Lower lobe of right lung (tissue), 2 donors: ENCODE measurements around the gene TIRAP. TPM values are rescaled to one million over a fixed set of nuclear protein-coding genes. Genes with fewer than 3 reads are reported as not detected.

Experiments used
- ATAC-seq, 2 donors: fragments of 200-7000 bp; cut with Tn5 transposase; one replicate each; pipeline ENCODE4 v1.9.1; 2020 to 2022; ENCODE audit warnings: mild to moderate bottlenecking in 2 of 2, moderate library complexity in 2 of 2
- DNase-seq: peaks from one replicate; pipeline ENCODE4 v3.0.0-alpha.2; 2020
- H3K27ac ChIP-seq: fragments of 200-600 bp; one replicate; pipeline ENCODE4 v1.8.0; 2022
- H3K27me3 ChIP-seq: fragments of 200-600 bp; one replicate; pipeline ENCODE4 v1.8.0; 2022; ENCODE audit warnings: low read depth
- H3K36me3 ChIP-seq: fragments of 200-600 bp; one replicate; pipeline ENCODE4 v1.8.0; 2022; ENCODE audit warnings: mild to moderate bottlenecking
- H3K4me1 ChIP-seq: fragments of 200-600 bp; one replicate; pipeline ENCODE4 v1.8.0; 2022
- H3K4me3 ChIP-seq: fragments of 200-600 bp; one replicate; pipeline ENCODE4 v1.8.0; 2022; ENCODE audit warnings: mild to moderate bottlenecking
- H3K9me3 ChIP-seq: fragments of 200-600 bp; one replicate; pipeline ENCODE4 v1.8.0; 2022
- intact Hi-C: fragments of 100-400 bp; cut with DNase I; formaldehyde crosslinking; loops from one replicate; pipeline ENCODE4 v1.11.0; 2022
- total RNA-seq: library from RNA; stranded (reverse); fragmentation: NEBNext Ultra II Directional; extraction: Animal tissue kit (Norgen Biotek cat#: 25700); gene quantifications from one replicate; pipeline ENCODE4 v1.2.1, GENCODE V29; 2021
- TF ChIP-seq, protein P1 (sequence below): fragments of 200-600 bp; IDR thresholded peaks from one replicate; pipeline ENCODE4 v1.8.0; 2022; ENCODE audit warnings: antibody characterized with exemption, mild to moderate bottlenecking
- donor health status: DM: no; HTN: yes; CAD: no; lungs with severe emphysema.

TIRAP gene
- total RNA-seq, 1 donor from 2014 or later: 15.2 TPM

DNA sequence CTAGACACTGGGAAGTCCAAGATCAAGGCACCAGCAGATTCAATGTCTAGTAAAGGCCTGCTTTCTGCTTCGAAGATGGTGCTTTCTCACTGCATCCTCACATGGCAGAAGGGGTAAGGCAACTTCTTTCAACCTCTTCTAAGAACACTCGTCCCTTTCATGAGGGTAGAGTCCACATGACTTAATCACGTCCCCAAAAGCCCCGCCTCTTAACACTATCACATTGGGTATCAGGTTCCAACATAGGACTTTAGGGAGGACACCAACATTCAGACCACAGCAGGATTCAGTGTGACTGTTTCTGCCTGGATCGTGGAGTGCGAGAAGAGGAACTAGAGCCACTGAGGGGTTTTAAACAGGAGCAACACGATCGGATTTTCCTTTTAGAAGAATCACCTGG is 3.7 kb upstream of the TIRAP start:
- no peak for ATAC-seq
- Histone ChIP-seq H3K27ac (no peak overlapping the region), H3K4me3 (no peak overlapping the region), H3K36me3 (peaks cover 40% of the 10 kb centered on the region), H3K27me3 (no peaks in the 10 kb centered on the region), H3K4me1 (peaks cover 35% of the 10 kb centered on the region), H3K9me3 (no peaks in the 10 kb centered on the region)
- TF ChIP-seq, protein P1, sequence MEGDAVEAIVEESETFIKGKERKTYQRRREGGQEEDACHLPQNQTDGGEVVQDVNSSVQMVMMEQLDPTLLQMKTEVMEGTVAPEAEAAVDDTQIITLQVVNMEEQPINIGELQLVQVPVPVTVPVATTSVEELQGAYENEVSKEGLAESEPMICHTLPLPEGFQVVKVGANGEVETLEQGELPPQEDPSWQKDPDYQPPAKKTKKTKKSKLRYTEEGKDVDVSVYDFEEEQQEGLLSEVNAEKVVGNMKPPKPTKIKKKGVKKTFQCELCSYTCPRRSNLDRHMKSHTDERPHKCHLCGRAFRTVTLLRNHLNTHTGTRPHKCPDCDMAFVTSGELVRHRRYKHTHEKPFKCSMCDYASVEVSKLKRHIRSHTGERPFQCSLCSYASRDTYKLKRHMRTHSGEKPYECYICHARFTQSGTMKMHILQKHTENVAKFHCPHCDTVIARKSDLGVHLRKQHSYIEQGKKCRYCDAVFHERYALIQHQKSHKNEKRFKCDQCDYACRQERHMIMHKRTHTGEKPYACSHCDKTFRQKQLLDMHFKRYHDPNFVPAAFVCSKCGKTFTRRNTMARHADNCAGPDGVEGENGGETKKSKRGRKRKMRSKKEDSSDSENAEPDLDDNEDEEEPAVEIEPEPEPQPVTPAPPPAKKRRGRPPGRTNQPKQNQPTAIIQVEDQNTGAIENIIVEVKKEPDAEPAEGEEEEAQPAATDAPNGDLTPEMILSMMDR: no peak
- intact Hi-C loops: no loop called here
- no peak for DNase-seq

DNA sequence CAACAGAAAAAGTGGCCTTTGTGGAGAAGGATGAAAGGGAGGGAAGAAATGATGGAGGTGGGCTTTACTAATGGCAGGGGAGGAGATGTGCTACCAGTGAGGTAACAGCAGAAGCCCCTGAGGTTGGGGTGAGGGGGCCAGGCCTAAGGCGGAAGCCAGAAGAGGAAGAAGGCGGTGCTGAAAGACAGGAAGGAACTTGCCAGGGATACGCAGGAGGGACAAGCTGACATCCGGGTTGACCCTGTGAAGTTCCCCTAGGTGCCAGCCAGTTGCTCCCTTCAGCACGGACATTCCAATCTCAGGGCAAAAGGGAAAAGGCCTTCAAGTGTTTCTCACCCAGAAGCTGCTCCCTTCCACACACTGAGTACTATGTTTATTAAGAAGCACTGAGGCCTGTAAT is 2.3 kb upstream of the TIRAP start:
- DNase-seq (no peak), ATAC-seq (peak in 1 of 2 donors; percentile 14)
- peaks cover 26% of the 10 kb centered on the region for H3K36me3 ChIP-seq
- peaks cover 48% of the 10 kb centered on the region for H3K4me1 ChIP-seq
- TF ChIP-seq, protein P1: no peak
- peak overlapping the region; percentile 5 for H3K27ac ChIP-seq
- no peaks in the 10 kb centered on the region for H3K9me3 ChIP-seq
- H3K27me3 ChIP-seq: no peaks in the 10 kb centered on the region
- H3K4me3 ChIP-seq: no peak overlapping the region
- intact Hi-C loops: no loop called here

DNA sequence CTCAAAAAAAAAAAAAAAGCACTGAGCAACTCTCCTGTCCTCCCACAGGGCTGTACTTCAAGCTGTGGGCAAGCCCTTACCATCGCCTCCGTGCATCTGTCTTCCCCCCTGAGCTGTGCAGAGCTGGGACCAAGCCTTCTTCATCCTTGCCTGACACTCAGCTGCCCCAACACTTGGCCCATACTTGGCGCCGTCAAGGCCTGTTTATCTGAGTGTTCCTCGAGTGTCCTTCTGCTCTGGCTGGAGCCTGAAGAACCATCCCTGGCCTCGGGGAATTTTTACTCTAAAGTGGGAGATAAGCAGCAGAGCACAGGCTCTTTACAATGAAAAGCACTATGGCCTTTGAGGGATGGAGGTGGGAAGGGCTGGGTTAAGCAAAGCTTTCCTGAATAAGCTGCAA is 1.6 kb upstream of the TIRAP start:
- Histone ChIP-seq H3K9me3 (no peaks in the 10 kb centered on the region), H3K4me1 (peaks cover 48% of the 10 kb centered on the region), H3K27me3 (no peaks in the 10 kb centered on the region), H3K36me3 (peaks cover 20% of the 10 kb centered on the region), H3K4me3 (no peak overlapping the region), H3K27ac (peak overlapping the region; percentile 5)
- intact Hi-C loops: no loop called here
- TF ChIP-seq, protein P1: no peak
- ATAC-seq (peak; percentile 66 to 74), DNase-seq (peak; percentile 70)

DNA sequence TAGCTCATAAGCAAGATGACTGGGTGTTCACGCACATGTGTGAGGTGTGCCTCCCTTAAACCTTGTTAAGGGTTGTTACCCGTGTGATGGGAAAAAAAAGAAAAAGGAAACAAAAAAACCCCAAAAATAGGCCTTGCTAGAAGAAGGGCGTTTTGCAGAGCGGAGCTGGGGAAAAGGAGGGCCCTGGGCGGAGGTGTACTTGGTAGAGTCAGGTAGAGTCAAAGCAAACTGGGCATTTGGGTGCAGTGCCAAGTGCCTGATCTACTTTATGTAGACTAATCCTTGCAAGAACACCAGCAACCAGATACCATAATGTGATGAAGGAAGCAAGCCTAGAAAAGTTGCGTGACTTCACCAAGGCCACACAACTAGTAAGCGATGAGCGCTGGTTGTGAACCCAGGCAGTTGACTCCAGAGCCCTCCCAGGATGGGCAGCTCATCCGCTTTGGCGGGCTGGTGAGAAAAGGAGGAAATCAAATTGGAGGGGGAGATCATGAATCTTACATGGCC is 1.2 kb upstream of the TIRAP start:
- peaks cover 15% of the 10 kb centered on the region for H3K36me3 ChIP-seq

DNA sequence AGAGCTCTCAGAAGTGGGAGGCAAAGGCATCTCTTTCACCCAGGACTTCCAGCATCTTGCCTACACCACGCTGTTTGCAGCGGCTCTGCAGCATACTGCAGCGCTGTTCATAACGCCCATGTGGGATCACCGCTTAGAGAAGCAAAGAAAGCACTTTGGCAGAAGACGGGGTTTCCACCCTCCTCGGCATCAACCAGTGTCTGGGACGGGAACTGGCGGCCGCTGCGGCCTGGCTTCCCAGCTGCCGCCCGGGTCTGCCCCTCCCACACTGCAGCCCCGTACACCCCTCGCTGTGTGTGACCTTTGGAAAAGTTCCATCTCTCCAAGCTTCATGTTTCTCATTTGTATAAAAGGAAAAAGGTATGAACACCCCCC is 545 bp upstream of the TIRAP start:
- peak; percentile 56 to 65 for ATAC-seq
- H3K4me1 ChIP-seq: peaks cover 48% of the 10 kb centered on the region
- intact Hi-C loops: no loop called here
- no peaks in the 10 kb centered on the region for H3K9me3 ChIP-seq
- no peaks in the 10 kb centered on the region for H3K27me3 ChIP-seq
- H3K36me3 ChIP-seq: peaks cover 9% of the 10 kb centered on the region
- H3K27ac ChIP-seq: peak overlapping the region; percentile 94
- no peak for DNase-seq
- H3K4me3 ChIP-seq: peak overlapping the region; percentile 83
- TF ChIP-seq, protein P1: no peak

More for the DNA sequence above, 1.2 kb upstream of the TIRAP start:
- Histone ChIP-seq H3K4me3 (peak overlapping the region; percentile 83), H3K27ac (peak overlapping the region; percentile 94), H3K9me3 (no peaks in the 10 kb centered on the region), H3K4me1 (peaks cover 48% of the 10 kb centered on the region), H3K27me3 (no peaks in the 10 kb centered on the region)
- TF ChIP-seq, protein P1: no peak
- ATAC-seq (no peak), DNase-seq (no peak)
- intact Hi-C loops: no loop called here
